ENCODE measurements around the gene FHOD3.

Gene FHOD3

DNA sequence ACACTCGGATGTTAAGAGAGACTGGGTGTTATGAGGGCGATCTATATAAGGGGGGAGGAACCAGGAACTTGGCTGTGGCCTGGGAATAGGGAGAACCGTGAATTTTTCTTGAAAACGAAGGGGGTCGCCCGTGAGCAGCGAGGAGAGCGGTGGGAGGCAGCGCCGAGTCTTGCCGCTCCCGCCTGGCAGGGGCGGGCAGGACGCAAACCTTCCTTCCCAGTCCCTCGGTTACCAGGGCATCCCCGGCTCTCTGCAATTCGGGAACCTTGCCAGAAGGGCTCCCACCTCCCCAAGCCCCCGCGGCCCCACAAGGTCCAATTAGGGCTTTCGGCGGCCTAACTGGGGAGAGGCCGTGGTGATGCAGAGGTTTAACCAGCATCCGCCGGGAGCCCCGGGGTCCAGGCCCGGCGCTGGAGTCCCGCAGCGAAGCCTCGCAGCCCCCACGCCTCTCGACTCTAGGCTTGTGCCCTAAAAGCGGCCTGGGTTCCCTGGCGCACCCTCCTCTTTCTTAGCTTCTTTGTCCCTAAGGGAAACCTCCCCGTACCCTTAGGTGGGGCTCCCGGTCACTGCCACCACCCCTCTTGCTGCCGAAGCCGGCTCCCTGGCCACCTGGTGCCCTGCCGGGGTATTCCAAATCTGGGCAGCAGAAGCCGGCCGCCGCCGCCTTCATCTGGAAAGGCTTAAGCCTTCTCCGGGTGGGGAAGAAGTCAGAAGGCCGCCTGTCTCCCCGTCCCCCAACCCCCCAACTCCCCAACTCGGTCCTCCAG, 680 bp upstream of the FHOD3 start:
- no peak for DNase-seq

GRCh38 chr18:36298126-36298741, 721 bp downstream of the FHOD3 start:
- no peak for DNase-seq

GRCh38 chr18:36299015-36299414, 1.5 kb downstream of the FHOD3 start:
- DNase-seq: no peak

DNA sequence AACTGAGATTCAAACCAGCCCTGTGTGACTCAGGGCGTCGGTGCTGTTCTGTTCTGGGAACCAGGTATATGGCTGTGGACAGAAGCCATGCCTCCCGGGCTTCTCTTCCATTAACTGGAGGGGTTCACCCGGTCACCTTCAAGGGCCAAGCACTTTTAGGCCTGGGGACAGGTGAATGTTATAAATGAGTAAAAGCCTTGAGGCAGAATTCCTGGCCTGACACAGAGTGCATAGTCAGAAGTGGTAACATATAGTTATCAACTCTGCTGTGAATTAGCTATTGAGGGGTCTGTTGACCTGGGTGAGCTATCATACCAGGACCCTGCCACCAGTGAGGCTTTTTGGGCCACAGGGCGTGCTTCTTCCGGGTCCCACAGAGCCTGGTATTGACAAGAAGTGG, 2.7 kb downstream of the FHOD3 start:
- no peak for DNase-seq

DNA sequence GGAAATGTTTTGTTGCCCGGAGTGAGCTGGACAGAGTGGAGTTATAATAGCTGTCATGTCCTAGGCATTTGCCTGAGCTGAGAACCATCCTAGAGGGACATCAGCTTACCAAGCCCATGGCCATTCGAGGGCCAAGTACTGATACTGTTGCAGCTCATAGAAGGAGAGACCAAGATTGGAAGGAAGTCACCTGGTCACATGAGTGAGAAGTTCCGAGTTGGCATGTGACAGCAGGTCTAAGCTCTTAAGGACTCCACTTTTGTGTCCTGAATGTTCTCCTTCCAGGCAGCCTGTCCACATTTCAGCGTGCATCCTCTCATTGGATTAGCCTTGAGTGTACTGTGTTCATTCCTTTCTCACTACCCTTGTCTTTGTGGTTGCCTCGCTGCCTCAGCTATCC, 4.4 kb downstream of the FHOD3 start:
- no peak for DNase-seq

DNA sequence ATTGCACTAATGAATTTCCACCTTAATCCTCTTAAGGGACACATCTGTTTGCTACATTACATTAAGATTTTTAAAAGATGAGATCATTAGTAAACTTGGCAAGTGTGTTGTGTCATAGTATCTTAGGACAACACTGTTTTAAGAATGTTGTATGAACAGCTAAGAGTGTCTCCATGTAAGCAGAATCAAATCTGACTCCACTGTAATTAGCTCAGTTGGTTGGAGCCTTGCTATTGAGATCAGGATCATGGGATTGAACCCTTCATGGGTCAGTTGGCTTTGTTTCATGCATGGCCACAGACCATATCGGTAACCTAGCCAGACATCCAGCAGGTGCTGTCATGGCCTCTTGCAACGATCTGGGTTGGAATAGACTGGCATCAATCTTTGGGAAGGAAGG, 5.2 kb downstream of the FHOD3 start:
- DNase-seq: no peak

- no peak for DNase-seq
These were observed 5.8 kb downstream of the FHOD3 start for GRCh38 chr18:36303211-36303844.

- DNase-seq: no peak
These were observed 7.2 kb downstream of the FHOD3 start for GRCh38 chr18:36304723-36305122.

DNA sequence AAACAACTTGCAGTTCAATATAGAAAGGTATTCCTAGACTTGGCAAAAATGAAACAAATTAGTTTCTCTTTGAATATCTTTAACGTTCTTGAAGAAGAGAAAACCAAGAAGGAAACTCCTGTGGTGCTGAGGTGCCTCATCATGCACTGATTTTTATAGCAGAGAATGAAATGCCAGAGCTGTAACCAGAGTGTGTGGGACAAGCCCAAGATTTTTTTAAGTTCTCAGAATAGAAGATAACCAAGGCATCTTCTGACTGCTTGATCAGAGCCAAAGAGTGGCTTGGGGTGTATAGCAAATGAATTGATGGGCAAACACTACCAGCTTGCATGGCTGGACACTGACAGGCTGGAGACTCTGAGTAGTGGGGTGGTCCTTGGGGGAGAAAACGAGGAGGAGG, 7.9 kb downstream of the FHOD3 start:
- DNase-seq: no peak

DNA sequence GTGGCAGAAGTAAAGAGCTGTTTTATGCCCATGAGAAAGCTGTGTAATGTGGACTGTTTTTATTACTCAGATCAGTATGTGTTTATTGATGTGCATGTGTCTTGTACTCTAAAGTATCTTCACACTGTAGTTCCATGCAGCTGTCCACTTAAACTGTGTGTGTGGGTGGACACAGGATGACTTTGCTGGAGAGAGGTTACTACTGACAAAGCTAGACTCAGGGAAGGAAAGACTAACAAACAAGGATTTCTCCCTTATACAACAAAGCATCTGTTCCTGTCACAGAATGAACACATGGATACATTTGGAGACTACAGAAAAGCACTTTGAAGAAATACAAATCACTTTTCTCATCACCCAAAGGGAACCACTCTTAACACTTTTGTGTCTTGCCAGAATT, 10.0 kb downstream of the FHOD3 start:
- DNase-seq: no peak

DNA sequence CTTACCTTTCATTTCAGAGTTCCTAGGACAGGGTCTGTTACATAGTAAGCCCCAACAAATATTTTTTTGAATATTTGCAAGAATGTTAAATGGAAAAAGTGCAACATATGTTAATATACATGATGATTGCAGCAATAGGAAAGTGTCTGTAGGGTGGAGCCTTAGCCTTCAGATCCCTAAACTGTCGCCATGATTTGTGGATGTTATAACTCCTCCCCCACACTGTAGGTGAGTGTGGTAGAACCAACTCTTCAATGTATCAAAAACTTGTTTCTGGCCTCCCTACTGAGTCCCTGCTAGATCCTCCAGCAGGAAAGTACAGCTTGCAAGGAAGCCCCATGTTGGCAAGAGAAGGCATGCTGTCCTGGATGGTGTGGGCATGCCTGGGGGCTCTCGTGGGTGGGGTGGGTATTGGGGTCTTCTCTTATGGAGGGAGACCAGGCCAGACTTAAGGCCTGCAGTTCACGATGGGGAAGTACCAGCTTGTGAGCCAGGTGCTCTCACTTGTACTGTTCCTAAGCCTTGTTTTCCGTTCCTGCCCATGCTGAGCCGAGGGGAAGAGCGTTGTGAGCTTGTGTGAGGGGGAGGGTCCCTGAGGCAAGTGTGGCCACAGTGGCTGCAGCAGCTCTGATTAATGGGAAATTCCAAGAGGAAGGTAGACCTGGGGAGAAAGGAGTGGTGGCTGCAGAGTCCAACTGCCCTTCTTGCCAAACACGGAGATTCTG, 11.4 kb downstream of the FHOD3 start:
- no peak for DNase-seq

DNA sequence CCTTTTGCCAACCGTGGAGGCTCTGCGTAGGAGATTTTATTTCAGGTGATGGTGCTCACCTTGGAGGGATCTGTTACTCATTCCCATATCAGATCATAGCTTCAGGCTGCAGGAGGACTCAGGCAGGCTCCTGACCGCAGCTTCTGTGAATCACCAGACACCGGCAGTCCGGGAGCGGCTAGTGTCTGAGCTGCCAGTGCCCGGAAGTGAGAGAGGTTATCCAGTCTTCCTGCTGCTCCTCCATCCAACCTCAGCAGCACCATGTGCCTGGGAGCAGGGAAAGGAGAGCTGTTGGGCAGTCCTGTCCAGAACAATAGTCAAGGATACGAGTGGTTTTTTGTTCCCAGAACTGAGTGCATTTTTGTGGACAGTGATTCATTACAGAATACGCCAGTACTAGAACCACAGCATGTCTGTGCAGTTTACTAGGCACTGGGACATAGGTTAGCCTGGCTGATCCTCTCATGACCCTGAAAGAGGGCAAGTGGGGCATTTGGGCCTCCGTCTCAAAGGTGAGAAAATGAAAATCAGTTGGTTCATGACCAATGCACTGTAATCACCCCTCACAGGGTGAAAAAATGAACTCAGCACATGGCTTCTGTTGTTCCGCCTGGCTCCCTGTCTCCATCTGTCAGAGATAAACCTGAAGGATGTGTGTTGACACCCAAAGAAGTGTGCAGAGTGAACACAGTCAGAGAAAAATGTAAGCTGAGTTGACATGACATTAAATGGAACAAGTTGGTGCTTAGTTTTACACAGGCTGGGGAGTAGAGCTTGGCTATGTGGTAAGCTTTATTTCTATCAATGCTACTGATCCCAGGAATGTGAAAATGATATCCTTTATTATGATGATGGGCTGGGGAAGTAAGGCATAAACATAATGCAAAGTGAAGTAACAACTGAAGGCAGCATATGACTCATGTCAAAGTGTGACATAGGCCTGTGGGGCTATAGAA, 12.2 kb downstream of the FHOD3 start:
- no peak for DNase-seq

DNA sequence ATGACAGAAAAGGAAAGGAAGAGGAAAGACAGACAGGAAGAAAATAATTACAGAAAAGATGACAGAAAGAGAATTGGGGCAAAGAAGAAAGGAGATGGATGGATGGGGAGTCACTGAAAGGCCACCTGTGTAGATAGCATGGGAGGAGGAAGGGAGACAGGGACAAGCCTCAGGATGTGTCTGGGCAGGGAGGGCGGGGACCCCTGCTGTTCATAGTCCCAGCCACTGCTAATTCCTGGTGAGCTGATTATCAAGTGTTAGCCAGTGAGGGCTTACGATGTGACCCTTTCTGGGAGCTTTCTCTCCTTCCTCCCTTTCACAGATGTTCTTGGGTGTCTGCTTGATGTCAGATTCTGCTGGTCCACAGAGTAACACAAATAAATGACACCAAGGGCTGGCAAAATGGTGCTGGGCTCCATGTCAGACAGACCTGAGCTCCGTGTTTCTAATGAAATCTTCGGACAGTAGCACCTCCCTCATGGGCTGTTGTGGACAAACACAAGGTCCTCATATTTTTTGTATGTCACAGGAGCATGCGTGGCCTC, 13.6 kb downstream of the FHOD3 start:
- no peak for DNase-seq

DNA sequence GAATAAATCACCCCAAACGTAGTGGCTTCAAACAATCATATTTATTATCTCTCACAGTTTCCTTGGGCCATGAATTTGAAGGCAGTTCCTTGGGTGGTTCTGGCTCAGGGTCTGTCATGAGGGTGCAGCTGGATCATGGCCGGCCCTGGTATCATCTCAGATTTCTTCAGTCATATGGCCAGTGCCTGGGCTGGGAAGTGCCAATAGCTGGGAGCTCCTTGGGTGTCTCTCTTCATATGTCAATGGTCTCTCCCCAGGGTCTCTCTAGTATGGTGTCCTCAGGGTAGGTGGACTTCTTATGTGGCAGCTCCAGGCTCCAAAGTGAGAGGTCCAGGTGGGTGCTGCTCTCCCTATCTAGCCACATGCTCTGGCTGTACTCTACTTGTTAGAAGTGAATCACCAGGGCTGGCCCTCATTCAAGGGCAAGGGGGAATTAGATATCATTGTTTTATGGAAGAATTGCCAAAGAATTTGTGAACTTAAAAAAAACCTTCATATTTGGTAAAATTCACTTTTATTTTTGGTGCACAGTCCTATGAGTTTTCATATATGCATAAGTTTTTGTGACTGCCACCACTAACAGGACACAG, 15.4 kb downstream of the FHOD3 start:
- DNase-seq: no peak

GRCh38 chr18:36314098-36314497, 16.6 kb downstream of the FHOD3 start:
- DNase-seq: no peak

DNA sequence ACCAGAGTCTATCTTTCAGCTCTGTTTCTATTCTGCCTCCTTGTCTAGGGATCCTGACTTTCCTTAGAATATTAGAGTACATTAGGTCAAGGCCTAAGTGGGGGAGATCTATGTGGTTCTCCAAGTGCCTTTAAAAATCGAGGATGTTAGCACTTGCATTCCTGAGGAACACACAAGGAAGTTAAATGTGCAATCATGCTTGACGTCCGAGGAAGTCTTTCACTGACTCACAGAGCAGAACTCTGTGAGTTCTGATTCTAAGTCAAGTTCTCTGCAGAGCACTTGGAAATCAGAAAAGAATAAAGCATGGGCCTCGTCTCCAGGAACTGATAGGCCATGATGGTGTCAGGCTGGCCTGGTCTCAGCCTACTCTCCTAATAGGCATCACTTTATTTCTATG, 17.2 kb downstream of the FHOD3 start:
- DNase-seq: no peak

GRCh38 chr18:36315736-36316135, 18.2 kb downstream of the FHOD3 start:
- DNase-seq: no peak

GRCh38 chr18:36316246-36316645, 18.7 kb downstream of the FHOD3 start:
- DNase-seq: no peak

GRCh38 chr18:36321658-36322407, 24.3 kb downstream of the FHOD3 start:
- no peak for DNase-seq

- no peak for DNase-seq
These were observed 24.9 kb downstream of the FHOD3 start for GRCh38 chr18:36322408-36322728.

- DNase-seq: no peak
These were observed 25.2 kb downstream of the FHOD3 start for GRCh38 chr18:36322734-36323133.
